HEK293 (cell line): ENCODE measurements around the gene RER1.

Source experiments
- MYNN ChIP-seq: fragments of 450-650 bp; formaldehyde crosslinking; IDR thresholded peaks from 2 replicates; pipeline ENCODE4 v1.5.1; 2016; ENCODE audit warnings: missing biosample characterization, missing genetic modification characterization, borderline replicate concordance
- YY1 ChIP-seq: fragments of 450-650 bp; formaldehyde crosslinking; IDR thresholded peaks from 2 replicates; pipeline ENCODE4 v1.5.1; 2018; ENCODE audit warnings: missing biosample characterization, missing genetic modification characterization
- TF ChIP-seq, protein P1 (sequence below): fragments of 450-650 bp; formaldehyde crosslinking; IDR thresholded peaks from 2 replicates; pipeline ENCODE4 v1.5.1; 2016; ENCODE audit warnings: missing biosample characterization, missing genetic modification characterization

DNA sequence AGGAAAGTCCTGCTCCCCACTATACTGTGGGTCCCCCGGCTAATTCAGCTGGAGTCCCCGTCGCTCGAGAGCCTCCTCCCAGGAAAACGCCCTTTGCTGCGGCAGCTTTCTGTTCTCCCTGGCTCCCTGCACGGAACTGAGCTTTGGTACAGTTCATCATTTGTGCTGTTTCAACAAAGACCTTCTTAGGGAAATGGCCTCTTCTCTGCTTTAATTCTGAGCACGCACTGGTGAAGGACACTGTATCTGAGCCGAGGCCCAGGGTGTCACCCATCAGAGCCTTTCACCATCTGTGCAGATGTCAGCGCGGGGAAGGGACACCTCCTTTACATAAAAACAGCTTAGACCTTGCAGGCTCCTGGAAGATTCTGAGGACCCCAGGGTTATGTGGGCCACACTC lies 34.3 kb downstream of the RER1 start:
- TF ChIP-seq, protein P1, sequence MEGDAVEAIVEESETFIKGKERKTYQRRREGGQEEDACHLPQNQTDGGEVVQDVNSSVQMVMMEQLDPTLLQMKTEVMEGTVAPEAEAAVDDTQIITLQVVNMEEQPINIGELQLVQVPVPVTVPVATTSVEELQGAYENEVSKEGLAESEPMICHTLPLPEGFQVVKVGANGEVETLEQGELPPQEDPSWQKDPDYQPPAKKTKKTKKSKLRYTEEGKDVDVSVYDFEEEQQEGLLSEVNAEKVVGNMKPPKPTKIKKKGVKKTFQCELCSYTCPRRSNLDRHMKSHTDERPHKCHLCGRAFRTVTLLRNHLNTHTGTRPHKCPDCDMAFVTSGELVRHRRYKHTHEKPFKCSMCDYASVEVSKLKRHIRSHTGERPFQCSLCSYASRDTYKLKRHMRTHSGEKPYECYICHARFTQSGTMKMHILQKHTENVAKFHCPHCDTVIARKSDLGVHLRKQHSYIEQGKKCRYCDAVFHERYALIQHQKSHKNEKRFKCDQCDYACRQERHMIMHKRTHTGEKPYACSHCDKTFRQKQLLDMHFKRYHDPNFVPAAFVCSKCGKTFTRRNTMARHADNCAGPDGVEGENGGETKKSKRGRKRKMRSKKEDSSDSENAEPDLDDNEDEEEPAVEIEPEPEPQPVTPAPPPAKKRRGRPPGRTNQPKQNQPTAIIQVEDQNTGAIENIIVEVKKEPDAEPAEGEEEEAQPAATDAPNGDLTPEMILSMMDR (tag by site-specific recombination) = no peak
- TF ChIP-seq MYNN = no peak
- TF ChIP-seq YY1 = no peak
